Measurements from ENCODE around the gene MTNR1A. TPM values are rescaled to one million over a fixed set of nuclear protein-coding genes. Genes with fewer than 3 reads are reported as not detected.

Gene MTNR1A
- total RNA-seq, 2 donors from 2014 or later = not detected

DNA sequence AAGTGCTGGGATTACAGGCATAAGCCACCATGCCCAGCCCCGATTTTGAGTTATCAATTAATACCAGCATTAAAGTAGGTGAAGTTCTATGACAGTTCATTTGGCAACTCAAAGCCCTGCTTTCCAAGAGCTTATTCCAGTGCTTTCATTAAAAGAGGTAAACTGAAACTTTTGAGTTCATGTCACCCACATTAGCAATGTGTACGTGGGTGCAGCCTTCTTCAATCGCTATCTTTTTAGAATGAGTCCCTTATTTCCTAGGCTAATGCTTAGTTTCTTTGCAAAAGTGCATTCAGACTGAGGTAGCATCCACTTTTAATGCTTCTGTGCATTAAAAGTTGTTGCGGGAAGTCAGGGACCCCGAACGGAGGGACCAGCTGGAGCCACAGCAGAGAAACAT lies 26.1 kb upstream of the MTNR1A start:
- H3K27me3 ChIP-seq (replicated peaks; ENCODE audit: insufficient read depth) = no peaks in the 10 kb centered on the region
- H3K4me1 ChIP-seq (ENCODE audit: control insufficient read depth in 1 of 2, low read depth in 2 of 2) = peaks cover 5 to 6% of the 10 kb centered on the region in 2 donors
- H3K27ac ChIP-seq = no peak overlapping the region
- H3K4me3 ChIP-seq = no peak overlapping the region
- H3K9me3 ChIP-seq = no peaks in the 10 kb centered on the region
- H3K36me3 ChIP-seq = no peaks in the 10 kb centered on the region
- DNase-seq (ENCODE audit: low spot score) (no peak), ATAC-seq (ENCODE audit: insufficient number of reproducible peaks, low FRiP score, low read depth) (no peak)
- TF ChIP-seq CTCF (IDR thresholded peaks at IDR 0.05) = no peak

- DNase-seq (ENCODE audit: low spot score) = no peak
- Histone ChIP-seq H3K27ac (no peak overlapping the region), H3K27me3 (replicated peaks; ENCODE audit: insufficient read depth) (no peaks in the 10 kb centered on the region), H3K36me3 (no peaks in the 10 kb centered on the region), H3K4me1 (ENCODE audit: control insufficient read depth in 1 of 2, low read depth in 2 of 2) (no peaks in the 10 kb centered on the region), H3K9me3 (no peaks in the 10 kb centered on the region), H3K4me3 (no peak overlapping the region)
- TF ChIP-seq CTCF (IDR thresholded peaks at IDR 0.05) = no peak
- no peak for ATAC-seq (ENCODE audit: insufficient number of reproducible peaks, low FRiP score, low read depth)
These were observed 25.3 kb upstream of the MTNR1A start for GRCh38 chr4:186580669-186581068.

DNA sequence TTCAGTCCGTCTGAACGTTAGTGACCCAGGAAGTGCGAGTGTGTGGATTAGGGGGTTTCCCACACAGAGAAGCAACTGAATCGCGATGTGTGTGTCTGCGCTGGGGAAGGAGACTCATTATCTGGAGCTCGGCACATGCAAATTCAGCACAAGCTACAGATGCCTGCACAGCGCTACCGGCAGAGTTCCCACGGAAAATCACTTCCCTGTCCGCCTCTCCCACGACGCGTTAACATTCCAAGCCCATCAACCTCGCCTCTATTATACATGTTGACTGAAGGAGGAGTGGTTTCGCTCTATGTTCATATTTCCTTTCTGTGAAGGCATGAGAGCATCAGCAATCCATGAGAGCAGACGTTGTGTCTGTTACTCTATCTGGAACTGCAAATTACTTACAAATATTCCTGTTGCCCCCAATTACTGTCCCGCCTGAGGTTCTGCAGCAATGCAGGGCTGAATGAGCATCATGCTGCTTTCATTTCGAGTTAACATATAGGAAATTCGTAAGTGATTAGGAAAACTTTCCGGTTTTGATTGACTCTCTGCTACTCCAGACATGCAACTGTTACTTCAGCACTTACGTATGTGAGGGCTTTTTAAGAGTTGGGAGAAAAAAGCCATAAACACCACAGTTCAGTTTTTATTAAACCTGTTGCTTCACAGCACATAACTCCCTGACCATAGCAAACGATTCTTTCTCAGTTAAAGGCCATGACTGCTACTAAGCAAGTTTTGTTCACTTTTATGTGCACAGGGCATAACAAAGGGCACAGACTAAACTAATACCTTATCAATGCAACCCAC lies 15.0 kb upstream of the MTNR1A start:
- peaks cover 0 to 4% of the 10 kb centered on the region in 2 donors for H3K4me1 ChIP-seq (ENCODE audit: control insufficient read depth in 1 of 2, low read depth in 2 of 2)
- H3K36me3 ChIP-seq = no peaks in the 10 kb centered on the region
- no peak overlapping the region for H3K27ac ChIP-seq
- no peaks in the 10 kb centered on the region for H3K9me3 ChIP-seq
- H3K4me3 ChIP-seq = peak overlapping the region; percentile 63
- no peak for DNase-seq (ENCODE audit: low spot score)
- TF ChIP-seq CTCF (IDR thresholded peaks at IDR 0.05) = no peak
- H3K27me3 ChIP-seq (replicated peaks; ENCODE audit: insufficient read depth) = no peaks in the 10 kb centered on the region
- ATAC-seq (ENCODE audit: insufficient number of reproducible peaks, low FRiP score, low read depth) = no peak

- no peaks in the 10 kb centered on the region for H3K27me3 ChIP-seq (replicated peaks; ENCODE audit: insufficient read depth)
- ATAC-seq (ENCODE audit: insufficient number of reproducible peaks, low FRiP score, low read depth) = no peak
- no peak for DNase-seq (ENCODE audit: low spot score)
- no peaks in the 10 kb centered on the region for H3K9me3 ChIP-seq
- peaks cover 0 to 4% of the 10 kb centered on the region in 2 donors for H3K4me1 ChIP-seq (ENCODE audit: control insufficient read depth in 1 of 2, low read depth in 2 of 2)
- peak overlapping the region; percentile 63 for H3K4me3 ChIP-seq
- H3K36me3 ChIP-seq = no peaks in the 10 kb centered on the region
- no peak overlapping the region for H3K27ac ChIP-seq
- no peak for TF ChIP-seq CTCF (IDR thresholded peaks at IDR 0.05)
These were observed 14.3 kb upstream of the MTNR1A start for GRCh38 chr4:186569533-186570192.

DNA sequence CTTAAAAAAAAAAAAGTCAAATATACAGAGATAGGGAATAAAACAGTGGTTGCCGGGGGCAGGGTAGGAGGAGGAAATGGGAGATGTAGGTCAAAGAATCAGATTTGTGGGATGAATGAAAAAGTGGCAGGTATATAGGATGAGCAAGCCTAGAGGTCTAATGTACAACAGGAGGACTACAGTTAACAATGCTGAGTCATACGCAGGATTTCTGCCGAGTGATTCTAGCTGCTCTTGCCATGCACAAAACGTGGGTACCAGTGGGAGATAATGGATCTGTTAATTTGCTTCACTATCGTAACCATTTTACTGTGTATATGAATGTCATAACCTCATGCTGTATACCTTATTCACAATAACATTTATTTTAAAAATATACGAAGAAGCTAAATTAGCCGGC lies 10.7 kb upstream of the MTNR1A start:
- Histone ChIP-seq H3K27ac (no peak overlapping the region), H3K9me3 (no peaks in the 10 kb centered on the region), H3K36me3 (no peaks in the 10 kb centered on the region), H3K4me1 (ENCODE audit: control insufficient read depth in 1 of 2, low read depth in 2 of 2) (peaks cover 0 to 4% of the 10 kb centered on the region in 2 donors), H3K4me3 (no peak overlapping the region), H3K27me3 (replicated peaks; ENCODE audit: insufficient read depth) (no peaks in the 10 kb centered on the region)
- TF ChIP-seq CTCF (IDR thresholded peaks at IDR 0.05) = no peak
- no peak for ATAC-seq (ENCODE audit: insufficient number of reproducible peaks, low FRiP score, low read depth)
- no peak for DNase-seq (ENCODE audit: low spot score)
